SKM-1 treated with dmso at 0.1 percent for 144 hours (cell line): ENCODE measurements around the gene TTC23.
"Not testable (repeated sequence)": the region's sequence is repeated elsewhere in the genome, so short reads cannot be mapped to it uniquely, and the experiment has no call there.

Experiments used
- DNase-seq: peaks from one replicate; lab custom pipeline; 2025; ENCODE audit not compliant: unreplicated experiment; lab: John Stamatoyannopoulos, UW

TTC23 gene

GRCh38 chr15:99201408-99202175 lies 47.8 kb downstream of the TTC23 start:
- no peak for DNase-seq

- no peak for DNase-seq
Measured at GRCh38 chr15:99197856-99198255, 51.5 kb downstream of the TTC23 start.

GRCh38 chr15:99192181-99192580 lies 57.2 kb downstream of the TTC23 start:
- DNase-seq = not testable (repeated sequence)

- no peak for DNase-seq
Measured at GRCh38 chr15:99187936-99188335, 61.4 kb downstream of the TTC23 start.

- DNase-seq = no peak
Measured at GRCh38 chr15:99185414-99186130, 63.8 kb downstream of the TTC23 start.

- no peak for DNase-seq
Measured at GRCh38 chr15:99182791-99183190, 66.6 kb downstream of the TTC23 start.

- peak; percentile 5 for DNase-seq
Measured at GRCh38 chr15:99181545-99181971, 67.8 kb downstream of the TTC23 start.

- no peak for DNase-seq
Measured at GRCh38 chr15:99180964-99181306, 68.4 kb downstream of the TTC23 start.

GRCh38 chr15:99180086-99180963 lies 69.1 kb downstream of the TTC23 start:
- DNase-seq = no peak

- no peak for DNase-seq
Measured at GRCh38 chr15:99177679-99178078, 71.7 kb downstream of the TTC23 start.

GRCh38 chr15:99176757-99177156 lies 72.6 kb downstream of the TTC23 start:
- DNase-seq = no peak

GRCh38 chr15:99174567-99175395 lies 74.6 kb downstream of the TTC23 start:
- no peak for DNase-seq

GRCh38 chr15:99172989-99173388 lies 76.4 kb downstream of the TTC23 start:
- DNase-seq = no peak

GRCh38 chr15:99172171-99172570 lies 77.2 kb downstream of the TTC23 start:
- no peak for DNase-seq

GRCh38 chr15:99170476-99171065 lies 78.8 kb downstream of the TTC23 start:
- DNase-seq = no peak

GRCh38 chr15:99169769-99170311 lies 79.5 kb downstream of the TTC23 start:
- no peak for DNase-seq

- peak; percentile 25 for DNase-seq
Measured at GRCh38 chr15:99168601-99169580, 80.5 kb downstream of the TTC23 start.

- no peak for DNase-seq
Measured at GRCh38 chr15:99167640-99168039, 81.7 kb downstream of the TTC23 start.

GRCh38 chr15:99167201-99167600 lies 82.2 kb downstream of the TTC23 start:
- no peak for DNase-seq
